Heart right ventricle (tissue), 16 donors: ENCODE results near the gene CFAP157. TPM values are rescaled to one million over a fixed set of nuclear protein-coding genes. Genes with fewer than 3 reads are reported as not detected.
A peak's percentile ranks its signal among the peaks of the same experiment; 100 is the strongest.

Experiments used
- ATAC-seq, 8 donors: fragments of 200-7000 bp; cut with Tn5 transposase; one replicate each; pipeline ENCODE4 v1.9.1; 2020; ENCODE audit warnings: mild to moderate bottlenecking in 8 of 8, moderate library complexity in 8 of 8, moderate number of reproducible peaks in 1 of 8
- DNase-seq, 2 donors: peaks; one replicate each; pipeline ENCODE4 v3.0.0-alpha.2; 2020
- H3K27ac ChIP-seq, 10 donors: fragments of 200-600 bp; sonication (generic) in 2 of 10; one replicate each; pipeline versions ENCODE4 v1.5.0 to v1.8.0; 2020 to 2022; ENCODE audit warnings: mild to moderate bottlenecking in 3 of 10
- H3K27me3 ChIP-seq, 7 donors: fragments of 200-600 bp; one replicate each; pipeline ENCODE4 v1.8.0; 2021 to 2022; ENCODE audit warnings: mild to moderate bottlenecking in 2 of 7
- H3K36me3 ChIP-seq, 9 donors: fragments of 200-600 bp; sonication (generic) in 1 of 9; one replicate each; pipeline versions ENCODE4 v1.5.0 to v1.8.0; 2020 to 2022; ENCODE audit warnings: mild to moderate bottlenecking in 2 of 9
- H3K4me1 ChIP-seq, 9 donors: fragments of 200-600 bp; sonication (generic) in 1 of 9; one replicate each; pipeline versions ENCODE4 v1.5.0 to v1.8.0; 2020 to 2022; ENCODE audit warnings: mild to moderate bottlenecking in 4 of 9
- H3K4me3 ChIP-seq, 10 donors: fragments of 200-600 bp; sonication (generic) in 2 of 10; one replicate each; pipeline versions ENCODE4 v1.5.0 to v1.8.0; 2020 to 2022; ENCODE audit warnings: mild to moderate bottlenecking in 7 of 10, moderate library complexity in 2 of 10
- H3K9me3 ChIP-seq, 11 donors: fragments of 200-600 bp in 10 of 11; sonication (generic) in 2 of 11; one replicate each; pipeline versions ENCODE4 v1.5.0 to v1.8.0; 2013 to 2022; ENCODE audit warnings: mild to moderate bottlenecking in 2 of 11, control low read depth in 1 of 11, moderate library complexity in 1 of 11
- WGBS, 2 donors: extraction: QIAGEN DNeasy Blood & Tissue Kit; methylation state at CpG; one replicate each; pipeline ENCODE4 v1.1.7; 2013; ENCODE audit warnings: inconsistent platforms in 1 of 2; 5-methylcytosine and 5-hydroxymethylcytosine counted together
- intact Hi-C, 10 donors: fragments of 100-400 bp; cut with DNase I; formaldehyde crosslinking; loops; one replicate each; pipeline versions ENCODE4 v1.11.1 to v1.14.2; 2022
- polyA plus RNA-seq, 2 donors: library from polyadenylated mRNA; stranded (reverse); fragments of 200-250 nt; gene quantifications; one replicate each; pipeline ENCODE4 v1.2.3, GENCODE V29; 2013
- total RNA-seq, 10 donors: library from RNA; stranded (reverse); fragmentation: NEBNext Ultra II Directional in 3 of 10; extraction: Animal tissue kit (Norgen Biotek cat#: 25700) in 3 of 10; gene quantifications; one replicate each; pipeline versions ENCODE4 v1.2.1 to v1.2.4, GENCODE V29; 2021 to 2023
- TF ChIP-seq, protein P1 (sequence below), 9 donors: fragments of 200-600 bp; sonication (generic) in 2 of 9; IDR thresholded peaks; one replicate each; pipeline versions ENCODE4 v1.5.0 to v1.8.0; 2021 to 2022; ENCODE audit warnings: antibody characterized with exemption in 9 of 9, mild to moderate bottlenecking in 5 of 9, moderate library complexity in 1 of 9
- donor health status: Arrhythmogenic right ventricular cardiomyopathy.
- donor health status: ischemic (EF 13 %, LVEDD 7.1; RV severe dilation, severe dysfunction).
- donor health status: healthy with polysubstance abuse.
- donor health status: DM: no; HTN: yes; CAD: no.
- donor health status: DM: no; HTN: no; CAD: no.
- donor health status: ischemic (EF 25% LVEDD 6.9; RV normal size, moderate dysfunction).
- donor health status: ischemic (EF 25% LVEDD 5.7; RV mildly dilated, moderate dysfunction).
- donor health status: healthy.
- donor health status: DM: yes; HTN: yes; CAD: no.
- donor health status: Ischemic cardiomyopathy.
- donor health status: ischemic (EF 35%, LVEDD 5.7; RV mildly dilated, moderate dysfunction).
- donor health status: nonischemic (EF 11% LVEDD 7.7; RV severe dilation, severe dysfunction).
- donor health status: DM: yes; HTN: yes; CAD: no.
- donor health status: PGD.
- donor health status: ischemic (EF 29% LVEDD 5.4; RV normal size, mild dysfunction).
- donor health status: nonischemic (EF 23%, LVEDD 6.1; RV moderate dilation, normal function).

Gene CFAP157
- total and polyA plus RNA-seq, 12 donors, result 0.10 to 0.19 (median 0.14) TPM; not detected in 8

DNA sequence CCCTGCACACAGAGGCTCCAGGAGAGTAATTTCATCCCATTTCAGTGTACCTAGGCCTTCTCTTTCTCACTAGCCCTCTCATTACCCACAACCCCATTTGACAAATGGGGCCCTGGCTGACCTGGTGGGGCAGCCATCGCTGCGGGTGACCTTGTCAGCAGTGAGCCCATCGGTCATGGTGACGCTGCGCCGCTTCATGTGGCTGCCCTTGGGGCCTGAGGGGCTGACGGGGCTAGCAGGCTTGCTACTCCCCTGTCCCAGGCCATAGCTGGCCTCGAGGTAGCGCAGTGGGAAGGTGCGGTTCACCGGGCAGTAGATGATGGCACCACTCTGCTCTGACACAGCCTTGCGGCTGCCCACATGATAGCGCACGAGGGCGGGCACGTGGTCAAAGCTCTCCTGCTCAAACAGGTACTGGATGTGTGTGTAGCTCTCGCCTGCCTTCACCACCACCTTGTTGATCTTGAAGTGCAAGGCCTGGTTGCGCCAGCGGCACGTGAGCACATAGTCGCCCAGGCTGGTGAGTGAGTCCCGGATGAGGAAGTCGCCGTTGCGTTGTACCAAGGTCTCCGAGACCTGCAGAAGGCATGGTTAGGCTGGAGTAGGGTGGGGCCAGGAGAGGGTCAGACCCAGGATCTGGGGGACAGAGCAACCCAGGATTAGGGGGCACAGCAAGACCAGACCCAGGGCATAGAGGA lies 42.5 kb downstream of the CFAP157 start:
- peaks cover 0 to 87% (median 28%) of the 10 kb centered on the region in 9 donors for H3K36me3 ChIP-seq
- no peaks in the 10 kb centered on the region for H3K9me3 ChIP-seq
- H3K4me3 ChIP-seq, result no peak overlapping the region
- peaks cover 0 to 29% (median 3%) of the 10 kb centered on the region in 9 donors for H3K4me1 ChIP-seq
- 89 to 93% methylated on average over 26 of the region's 26 CpGs for WGBS, 2 donors
- peaks cover 0 to 13% (median 6%) of the 10 kb centered on the region in 7 donors for H3K27me3 ChIP-seq
- intact Hi-C loops, result loop anchor here in 1 of 10 donors (5.0 kb wide), 1 partner anchor 33 kb away; no protein-coding TSS in a partner anchor
- no peak overlapping the region for H3K27ac ChIP-seq
- no peak for ATAC-seq
- no peak for DNase-seq
- TF ChIP-seq, protein P1, sequence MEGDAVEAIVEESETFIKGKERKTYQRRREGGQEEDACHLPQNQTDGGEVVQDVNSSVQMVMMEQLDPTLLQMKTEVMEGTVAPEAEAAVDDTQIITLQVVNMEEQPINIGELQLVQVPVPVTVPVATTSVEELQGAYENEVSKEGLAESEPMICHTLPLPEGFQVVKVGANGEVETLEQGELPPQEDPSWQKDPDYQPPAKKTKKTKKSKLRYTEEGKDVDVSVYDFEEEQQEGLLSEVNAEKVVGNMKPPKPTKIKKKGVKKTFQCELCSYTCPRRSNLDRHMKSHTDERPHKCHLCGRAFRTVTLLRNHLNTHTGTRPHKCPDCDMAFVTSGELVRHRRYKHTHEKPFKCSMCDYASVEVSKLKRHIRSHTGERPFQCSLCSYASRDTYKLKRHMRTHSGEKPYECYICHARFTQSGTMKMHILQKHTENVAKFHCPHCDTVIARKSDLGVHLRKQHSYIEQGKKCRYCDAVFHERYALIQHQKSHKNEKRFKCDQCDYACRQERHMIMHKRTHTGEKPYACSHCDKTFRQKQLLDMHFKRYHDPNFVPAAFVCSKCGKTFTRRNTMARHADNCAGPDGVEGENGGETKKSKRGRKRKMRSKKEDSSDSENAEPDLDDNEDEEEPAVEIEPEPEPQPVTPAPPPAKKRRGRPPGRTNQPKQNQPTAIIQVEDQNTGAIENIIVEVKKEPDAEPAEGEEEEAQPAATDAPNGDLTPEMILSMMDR (IDR thresholded peaks at IDR 0.05), result no peak

GRCh38 chr9:127751269-127752054 lies 44.7 kb downstream of the CFAP157 start:
- DNase-seq (no peak), ATAC-seq (peak in 3 of 8 donors; percentile 33 to 48 (median 35))
- H3K9me3 ChIP-seq, result no peaks in the 10 kb centered on the region
- intact Hi-C loops, result no loop called here
- H3K27ac ChIP-seq, result peak overlapping the region in 1 of 10 donors; percentile 22
- peaks cover 0 to 32% (median 27%) of the 10 kb centered on the region in 7 donors for H3K27me3 ChIP-seq
- WGBS, 2 donors, result 35 to 37% methylated on average over 10 of the region's 10 CpGs
- no peak overlapping the region for H3K4me3 ChIP-seq
- TF ChIP-seq, protein P1 (IDR thresholded peaks at IDR 0.05), result no peak
- peaks cover 0 to 81% (median 28%) of the 10 kb centered on the region in 9 donors for H3K36me3 ChIP-seq
- peaks cover 5 to 48% (median 12%) of the 10 kb centered on the region in 9 donors for H3K4me1 ChIP-seq

DNA sequence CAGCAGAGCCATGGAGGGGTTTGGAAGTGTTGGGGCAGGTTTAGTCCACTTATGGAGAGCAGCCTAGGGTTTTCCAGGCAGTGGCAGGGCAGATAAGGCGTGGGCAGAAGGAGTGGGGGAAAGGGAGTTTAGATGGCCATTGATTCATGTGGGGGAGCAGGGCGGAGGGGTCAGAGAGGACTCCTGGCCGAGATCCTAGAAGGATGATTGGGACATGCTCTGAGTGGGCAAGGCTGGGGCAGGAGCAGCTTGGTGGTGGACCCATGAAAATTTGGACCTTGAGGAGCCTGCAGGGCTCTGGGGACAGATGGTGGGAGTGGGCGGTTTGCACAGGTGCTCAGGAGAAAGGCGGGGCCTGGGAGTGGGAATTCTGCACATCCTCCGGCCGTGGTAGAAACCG lies 46.4 kb downstream of the CFAP157 start:
- DNase-seq (no peak), ATAC-seq (no peak)
- H3K27ac ChIP-seq, result peak overlapping the region in 2 of 10 donors; percentile 80 to 84
- intact Hi-C loops, result no loop called here
- no peak overlapping the region for H3K4me3 ChIP-seq
- no peaks in the 10 kb centered on the region for H3K9me3 ChIP-seq
- WGBS, 2 donors, result 72 to 82% methylated on average over 8 of the region's 8 CpGs
- peaks cover 5 to 64% (median 17%) of the 10 kb centered on the region in 9 donors for H3K4me1 ChIP-seq
- H3K36me3 ChIP-seq, result peaks cover 0 to 74% (median 28%) of the 10 kb centered on the region in 9 donors
- TF ChIP-seq, protein P1 (IDR thresholded peaks at IDR 0.05), result no peak
- peaks cover 0 to 40% (median 27%) of the 10 kb centered on the region in 7 donors for H3K27me3 ChIP-seq

GRCh38 chr9:127753622-127754021 lies 46.8 kb downstream of the CFAP157 start:
- Histone ChIP-seq H3K9me3 (no peaks in the 10 kb centered on the region), H3K27me3 (peaks cover 0 to 40% (median 27%) of the 10 kb centered on the region in 7 donors), H3K4me1 (peaks cover 5 to 68% (median 17%) of the 10 kb centered on the region in 9 donors), H3K36me3 (peaks cover 0 to 74% (median 24%) of the 10 kb centered on the region in 9 donors), H3K4me3 (peak overlapping the region in 2 of 10 donors; percentile 34 to 46), H3K27ac (peak overlapping the region in 4 of 10 donors; percentile 69 to 86 (median 82))
- TF ChIP-seq, protein P1 (IDR thresholded peaks at IDR 0.05), result no peak
- DNase-seq (no peak), ATAC-seq (no peak)
- 73 to 75% methylated on average over 7 to 8 of the region's 8 CpGs for WGBS, 2 donors
- intact Hi-C loops, result no loop called here
